Stimulated activated naive B cell treated with anti-CD40 and anti-IgM and Interleukin-4, amounts not matched to agents 10 μg/mL and 1 μg/mL and 100 μg/mL, for 72 hours (primary cell): ENCODE results near the gene ZFP36L2.
A peak's percentile ranks its signal among the peaks of the same experiment; 100 is the strongest.
"Not testable (repeated sequence)": the region's sequence is repeated elsewhere in the genome, so short reads cannot be mapped to it uniquely, and the experiment has no call there.

ENCODE experiments used
- ATAC-seq, 2 donors: fragments of 150-1000 bp; cut with Tn5 transposase; replicated peaks; 2 replicates each; pipeline ENCODE4 v1.10.0; 2021; ENCODE audit warnings: moderate library complexity in 1 of 2
- DNase-seq: peaks from one replicate; pipeline ENCODE4 v3.0.0; 2021
- H3K27ac Mint-ChIP-seq: one replicate; pipeline ENCODE4 v1.8.0; 2022; ENCODE audit warnings: mild to moderate bottlenecking, mixed read lengths
- H3K27me3 Mint-ChIP-seq, 2 donors: one replicate each; pipeline ENCODE4 v1.8.0; 2022; ENCODE audit warnings: mixed read lengths in 2 of 2
- H3K36me3 Mint-ChIP-seq, 2 donors: one replicate each; pipeline ENCODE4 v1.8.0; 2022; ENCODE audit warnings: mixed read lengths in 2 of 2, mild to moderate bottlenecking in 1 of 2
- H3K4me1 Mint-ChIP-seq, 2 donors: one replicate each; pipeline ENCODE4 v1.8.0; 2022; ENCODE audit warnings: mixed read lengths in 2 of 2, mild to moderate bottlenecking in 1 of 2
- H3K4me3 Mint-ChIP-seq, 2 donors: one replicate each; pipeline ENCODE4 v1.8.0; 2022; ENCODE audit warnings: mild to moderate bottlenecking in 2 of 2, mixed read lengths in 2 of 2, moderate library complexity in 1 of 2
- H3K9me3 Mint-ChIP-seq, 2 donors: one replicate each; pipeline ENCODE4 v1.8.0; 2022; ENCODE audit warnings: mixed read lengths in 2 of 2, mild to moderate bottlenecking in 1 of 2

Gene ZFP36L2

DNA sequence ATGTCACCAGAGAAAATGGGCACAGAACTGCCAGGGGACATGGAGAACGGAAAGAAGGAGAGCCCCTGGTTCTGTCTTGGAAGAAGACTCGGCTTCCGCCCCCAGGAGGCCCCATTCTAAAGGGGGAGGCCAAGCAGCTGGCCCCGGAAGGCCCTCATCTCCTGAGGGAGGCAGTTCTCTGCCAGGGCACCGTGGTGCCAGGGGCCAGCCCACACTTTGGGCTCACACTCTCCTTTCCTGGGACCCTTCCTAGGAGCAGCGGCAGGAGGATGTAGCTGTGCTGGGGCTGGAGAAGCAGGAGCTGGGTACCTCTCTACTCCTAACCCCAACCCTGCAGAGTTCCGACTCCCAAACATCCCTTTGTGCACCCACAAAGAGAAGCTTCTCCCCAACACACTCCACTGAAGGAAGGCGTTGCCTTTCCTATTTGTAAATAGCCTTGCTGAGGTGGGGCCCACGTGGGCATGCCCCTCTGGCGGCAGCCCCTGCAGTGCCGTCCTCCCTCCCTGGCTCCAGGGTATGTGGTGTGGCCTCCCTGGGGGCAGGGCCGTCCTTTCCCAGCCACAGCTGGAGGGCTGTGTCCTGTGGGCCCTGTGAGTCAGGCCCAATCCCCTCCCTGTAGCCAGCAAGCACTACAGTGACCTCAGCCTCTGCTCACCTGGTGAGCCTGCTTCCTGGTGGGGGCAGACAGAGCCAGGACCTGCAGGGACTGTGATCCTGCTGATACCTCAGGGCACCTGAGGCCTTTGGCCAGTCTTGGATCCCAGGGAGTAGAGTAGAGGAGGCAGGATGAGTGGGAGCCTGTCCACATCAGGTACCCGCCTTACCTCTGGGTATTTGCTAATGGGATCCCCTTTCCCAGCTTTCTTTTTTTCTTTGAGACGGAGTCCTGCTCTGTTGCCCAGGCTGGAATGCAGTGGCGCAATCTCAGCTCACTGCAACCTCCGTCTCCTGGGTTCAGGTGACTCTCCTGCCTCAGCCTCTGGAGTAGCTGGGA is 26.6 kb downstream of the ZFP36L2 start:
- H3K9me3 Mint-ChIP-seq, result peaks cover 0 to 3% of the 10 kb centered on the region in 2 donors
- H3K27ac Mint-ChIP-seq, result no peak overlapping the region
- H3K4me3 Mint-ChIP-seq, result no peak overlapping the region
- peaks cover 25 to 47% of the 10 kb centered on the region in 2 donors for H3K4me1 Mint-ChIP-seq
- DNase-seq (no peak), ATAC-seq (no peak)
- peaks cover 2 to 3% of the 10 kb centered on the region in 2 donors for H3K36me3 Mint-ChIP-seq
- H3K27me3 Mint-ChIP-seq, result no peaks in the 10 kb centered on the region

DNA sequence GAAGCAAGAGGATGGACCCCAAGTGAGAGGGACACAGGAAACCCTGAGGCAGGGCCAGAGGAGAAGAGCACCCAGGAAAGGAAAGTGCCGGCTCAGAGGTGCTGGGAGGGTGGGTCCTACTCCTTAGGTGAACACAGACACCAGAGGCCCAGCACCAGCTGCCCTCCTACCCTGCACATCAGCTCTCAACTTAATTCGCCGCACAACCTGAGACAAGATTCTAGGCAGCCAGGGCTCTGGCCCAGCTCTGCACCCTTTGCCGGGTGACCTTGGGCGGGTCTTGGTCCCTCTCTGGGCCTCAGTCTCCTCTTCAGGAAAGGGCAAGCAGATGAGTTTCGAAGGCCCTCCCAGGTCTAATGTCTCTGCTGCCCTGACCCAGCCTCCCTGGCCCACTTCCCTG is 28.1 kb downstream of the ZFP36L2 start:
- no peak for DNase-seq
- no peak overlapping the region for H3K4me3 Mint-ChIP-seq
- peaks cover 2 to 3% of the 10 kb centered on the region in 2 donors for H3K36me3 Mint-ChIP-seq
- H3K9me3 Mint-ChIP-seq, result peaks cover 0 to 3% of the 10 kb centered on the region in 2 donors
- no peaks in the 10 kb centered on the region for H3K27me3 Mint-ChIP-seq
- peaks cover 36 to 57% of the 10 kb centered on the region in 2 donors for H3K4me1 Mint-ChIP-seq
- ATAC-seq, result no peak
- H3K27ac Mint-ChIP-seq, result no peak overlapping the region

DNA sequence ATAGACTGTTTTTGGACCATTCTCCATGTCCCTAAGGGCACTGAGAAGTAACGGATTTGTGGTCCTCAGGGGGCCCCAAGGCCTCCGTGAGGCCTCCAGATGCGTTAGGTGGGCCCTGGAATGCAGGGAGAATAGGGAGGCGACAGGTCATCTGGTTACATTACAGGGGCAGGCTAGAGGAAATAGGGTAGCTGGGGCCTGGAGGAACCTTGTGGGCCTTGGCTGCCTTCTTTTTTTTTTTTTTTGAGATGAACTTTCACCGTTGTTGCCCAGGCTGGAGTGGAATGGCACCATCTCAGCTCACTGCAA is 28.9 kb downstream of the ZFP36L2 start:
- no peaks in the 10 kb centered on the region for H3K27me3 Mint-ChIP-seq
- peaks cover 0 to 3% of the 10 kb centered on the region in 2 donors for H3K9me3 Mint-ChIP-seq
- H3K27ac Mint-ChIP-seq, result peak overlapping the region; percentile 79
- DNase-seq, result no peak
- peaks cover 2 to 3% of the 10 kb centered on the region in 2 donors for H3K36me3 Mint-ChIP-seq
- peaks cover 41 to 62% of the 10 kb centered on the region in 2 donors for H3K4me1 Mint-ChIP-seq
- no peak for ATAC-seq
- peak overlapping the region in 1 of 2 donors; percentile 41 for H3K4me3 Mint-ChIP-seq

GRCh38 chr2:43196768-43197587 is 29.4 kb downstream of the ZFP36L2 start:
- Mint-ChIP-seq H3K36me3 (peaks cover 2 to 3% of the 10 kb centered on the region in 2 donors), H3K27ac (peak overlapping the region; percentile 93), H3K4me1 (peaks cover 38 to 59% of the 10 kb centered on the region in 2 donors), H3K4me3 (peak overlapping the region; percentile 41 to 75), H3K27me3 (no peaks in the 10 kb centered on the region), H3K9me3 (peaks cover 0 to 3% of the 10 kb centered on the region in 2 donors)
- ATAC-seq (no peak), DNase-seq (no peak)

DNA sequence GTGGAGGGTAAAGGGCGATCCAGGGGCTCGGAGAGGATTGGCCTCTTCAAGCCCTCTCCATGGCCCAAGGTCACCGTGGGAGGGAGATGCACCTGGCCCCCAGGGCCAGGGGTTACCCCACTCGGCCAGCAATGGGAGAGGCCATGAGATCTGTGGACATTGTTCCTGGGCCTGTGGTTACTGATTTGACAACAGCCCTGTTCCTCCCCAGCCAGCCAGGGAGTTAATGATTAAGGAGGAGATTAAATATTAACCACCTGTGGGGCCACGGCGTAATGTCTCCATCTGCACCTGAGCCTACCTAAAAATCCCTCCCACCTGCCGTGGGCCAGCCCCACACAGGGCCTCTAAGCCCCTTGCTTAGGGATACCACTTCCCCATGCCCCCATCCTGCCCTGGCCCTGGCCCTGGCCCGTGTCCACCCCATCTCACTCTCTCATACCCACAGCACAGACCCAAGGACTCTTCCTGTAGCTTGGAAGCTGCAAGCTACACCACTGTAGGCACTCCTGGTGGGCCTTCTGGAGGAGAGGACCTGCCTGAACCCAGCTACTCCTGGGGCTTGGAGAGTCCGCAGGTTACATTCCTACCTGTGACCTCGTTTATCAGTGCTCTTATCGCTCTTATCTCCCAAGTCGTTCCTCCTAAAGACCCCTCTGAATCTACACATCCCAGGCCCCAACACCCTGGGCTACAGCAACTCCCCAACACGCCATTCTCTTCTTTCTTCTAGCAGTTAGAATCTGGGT is 32.1 kb downstream of the ZFP36L2 start:
- DNase-seq (peak; percentile 46), ATAC-seq (peak; percentile 35 to 45)
- H3K9me3 Mint-ChIP-seq, result peaks cover 0 to 3% of the 10 kb centered on the region in 2 donors
- peaks cover 39 to 55% of the 10 kb centered on the region in 2 donors for H3K4me1 Mint-ChIP-seq
- peak overlapping the region; percentile 60 for H3K27ac Mint-ChIP-seq
- peaks cover 2 to 3% of the 10 kb centered on the region in 2 donors for H3K36me3 Mint-ChIP-seq
- H3K4me3 Mint-ChIP-seq, result peak overlapping the region; percentile 7 to 53
- H3K27me3 Mint-ChIP-seq, result no peaks in the 10 kb centered on the region

- Mint-ChIP-seq H3K4me1 (peaks cover 39 to 58% of the 10 kb centered on the region in 2 donors), H3K27me3 (no peaks in the 10 kb centered on the region), H3K36me3 (peaks cover 2 to 3% of the 10 kb centered on the region in 2 donors), H3K9me3 (peaks cover 0 to 3% of the 10 kb centered on the region in 2 donors), H3K4me3 (no peak overlapping the region), H3K27ac (peak overlapping the region; percentile 42)
- no peak for DNase-seq
- ATAC-seq, result no peak
Observed at GRCh38 chr2:43193652-43194120, 32.7 kb downstream of the ZFP36L2 start.

DNA sequence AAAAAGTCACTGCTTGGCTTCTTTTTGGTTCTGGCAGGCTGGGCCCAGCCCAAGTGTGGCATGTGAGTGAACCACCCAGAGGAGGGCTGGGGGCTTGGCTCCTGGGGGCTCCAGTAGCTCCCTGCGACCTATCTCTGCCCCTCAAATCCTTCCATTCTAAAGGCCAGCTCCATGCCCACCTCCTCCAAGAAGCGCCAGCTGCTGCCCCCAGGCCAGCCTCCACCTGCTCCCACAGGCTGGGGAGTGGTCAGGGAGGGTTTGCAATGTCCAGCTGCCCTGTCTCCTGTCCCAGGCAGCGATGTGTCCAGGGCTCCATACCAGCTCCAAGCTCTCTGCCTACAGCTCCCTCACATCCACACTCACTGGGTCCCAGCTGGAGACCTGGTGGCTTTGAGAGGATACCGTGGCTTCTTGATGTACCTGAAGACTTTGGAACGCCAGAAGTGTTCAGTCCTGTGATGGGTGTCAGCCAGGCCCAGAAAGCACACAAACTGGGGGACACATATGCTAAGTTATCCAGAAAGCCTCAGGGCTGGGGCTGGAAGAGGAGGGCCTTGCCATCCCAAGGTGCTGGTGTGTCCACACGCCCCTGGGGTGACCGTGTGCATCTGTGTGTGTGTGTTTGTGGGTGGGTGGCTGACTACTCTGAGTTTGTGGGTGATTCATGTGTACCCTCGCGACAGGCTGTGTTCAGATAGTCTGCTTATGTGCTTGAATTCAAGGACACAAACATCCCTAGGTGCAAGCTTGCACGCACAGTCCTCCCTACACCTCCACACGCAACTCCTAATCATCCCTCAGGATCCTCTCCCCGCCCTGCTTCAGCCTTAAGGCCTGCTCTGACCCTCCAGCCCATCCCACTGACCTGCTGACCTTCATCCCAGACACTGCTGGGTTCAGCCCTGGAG is 33.4 kb downstream of the ZFP36L2 start:
- Mint-ChIP-seq H3K27ac (peak overlapping the region; percentile 42), H3K36me3 (peaks cover 2 to 3% of the 10 kb centered on the region in 2 donors), H3K9me3 (peaks cover 0 to 3% of the 10 kb centered on the region in 2 donors), H3K27me3 (no peaks in the 10 kb centered on the region), H3K4me1 (peaks cover 39 to 65% of the 10 kb centered on the region in 2 donors), H3K4me3 (no peak overlapping the region)
- DNase-seq (no peak), ATAC-seq (no peak)

DNA sequence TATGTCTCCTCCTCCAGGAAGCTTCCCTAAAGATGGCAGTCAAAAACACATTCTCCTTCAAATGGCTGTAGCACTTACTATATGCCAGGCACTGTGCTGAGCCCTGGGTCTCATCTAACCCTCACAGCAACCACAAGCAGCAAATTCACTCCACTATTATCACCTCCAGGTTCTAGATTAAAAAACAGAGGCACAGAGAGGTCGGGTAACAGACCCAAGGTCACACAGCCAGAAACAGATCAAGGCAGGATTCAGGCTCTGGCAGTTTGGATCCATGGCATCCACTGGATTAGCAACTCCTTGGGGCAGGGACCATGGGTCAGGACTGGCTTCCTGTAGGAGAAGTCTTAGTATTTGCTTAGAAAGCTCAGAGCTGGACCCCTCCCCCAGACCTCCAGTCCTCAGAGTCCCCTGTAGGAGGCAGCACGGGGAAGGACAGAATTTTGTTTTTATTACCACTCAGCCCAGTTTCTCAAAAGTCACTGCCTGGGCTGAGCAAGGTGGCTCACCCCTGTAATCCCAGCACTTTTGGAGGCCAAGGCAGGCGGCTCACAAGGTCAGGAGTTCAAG is 34.4 kb downstream of the ZFP36L2 start:
- no peak overlapping the region for H3K4me3 Mint-ChIP-seq
- peaks cover 2 to 3% of the 10 kb centered on the region in 2 donors for H3K36me3 Mint-ChIP-seq
- no peak for ATAC-seq
- H3K9me3 Mint-ChIP-seq, result peaks cover 0 to 3% of the 10 kb centered on the region in 2 donors
- peak overlapping the region; percentile 57 for H3K27ac Mint-ChIP-seq
- DNase-seq, result no peak
- H3K27me3 Mint-ChIP-seq, result no peaks in the 10 kb centered on the region
- H3K4me1 Mint-ChIP-seq, result peaks cover 37 to 68% of the 10 kb centered on the region in 2 donors

GRCh38 chr2:43190311-43191052 is 35.9 kb downstream of the ZFP36L2 start:
- Mint-ChIP-seq H3K27me3 (no peaks in the 10 kb centered on the region), H3K27ac (peak overlapping the region; percentile 56), H3K4me1 (peaks cover 29 to 59% of the 10 kb centered on the region in 2 donors), H3K9me3 (no peaks in the 10 kb centered on the region), H3K4me3 (no peak overlapping the region), H3K36me3 (no peaks in the 10 kb centered on the region)
- ATAC-seq (no peak), DNase-seq (no peak)

DNA sequence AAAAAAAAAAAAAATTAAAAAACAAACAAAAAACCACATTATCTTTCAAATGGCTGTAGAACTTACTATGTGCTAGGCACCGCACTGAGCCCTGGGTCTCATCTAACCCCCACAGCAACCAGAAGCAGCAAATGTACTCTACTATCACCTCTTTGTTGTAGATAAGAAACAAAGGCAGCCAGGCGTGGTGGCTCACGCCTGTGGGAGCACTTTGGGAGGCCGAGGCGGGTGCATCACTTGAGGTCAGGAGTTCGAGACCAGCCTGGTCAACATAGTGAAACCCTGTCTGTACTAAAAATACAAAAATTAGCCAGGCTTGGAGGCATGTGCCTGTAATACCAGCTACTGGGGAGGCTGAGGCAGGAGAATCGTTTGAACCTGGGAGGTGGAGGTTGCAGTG is 36.5 kb downstream of the ZFP36L2 start:
- peak overlapping the region; percentile 56 for H3K27ac Mint-ChIP-seq
- peaks cover 28 to 58% of the 10 kb centered on the region in 2 donors for H3K4me1 Mint-ChIP-seq

DNA sequence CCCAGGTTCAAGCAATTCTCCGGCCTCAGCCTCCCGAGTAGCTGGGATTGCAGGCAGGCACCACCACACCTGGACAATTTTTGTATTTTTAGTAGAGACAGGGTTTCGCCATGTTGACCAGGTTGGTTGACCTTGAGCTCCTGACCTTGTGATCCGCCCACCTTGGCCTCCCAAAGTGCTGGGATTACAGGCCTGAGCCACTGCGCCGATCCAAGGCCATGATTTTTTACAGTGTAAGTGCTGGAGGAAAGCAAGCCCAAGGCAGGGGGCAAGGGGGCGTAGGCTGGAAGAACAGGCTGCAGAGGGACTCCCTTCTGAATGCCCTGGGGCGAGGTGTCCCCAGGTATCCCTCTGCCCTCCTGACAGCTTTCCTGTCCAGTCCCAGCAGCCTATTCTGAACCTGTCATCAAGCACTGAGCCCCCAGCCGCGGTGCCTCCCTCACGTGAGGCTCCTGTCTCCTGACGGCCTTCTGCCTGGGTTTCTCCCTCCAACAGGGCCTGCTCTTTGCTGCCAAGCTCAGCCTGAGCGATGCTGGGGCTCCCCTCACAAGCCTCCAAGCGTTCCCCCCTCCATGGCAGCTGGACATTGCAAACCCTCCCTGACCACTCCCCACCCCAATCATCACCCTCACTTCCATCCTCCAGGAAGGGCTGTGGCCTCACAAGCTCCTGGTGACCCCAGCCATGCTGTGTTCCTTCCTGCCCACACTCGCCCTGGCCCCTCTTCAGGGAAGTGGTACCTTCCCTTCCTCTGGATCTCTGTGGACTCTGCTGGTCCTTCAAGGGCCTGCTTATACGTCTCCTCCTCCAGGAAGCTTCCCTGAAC is 37.6 kb downstream of the ZFP36L2 start:
- no peaks in the 10 kb centered on the region for H3K27me3 Mint-ChIP-seq
- no peak overlapping the region for H3K4me3 Mint-ChIP-seq
- ATAC-seq (no peak), DNase-seq (no peak)
- H3K36me3 Mint-ChIP-seq, result no peaks in the 10 kb centered on the region
- no peak overlapping the region for H3K27ac Mint-ChIP-seq
- peaks cover 19 to 47% of the 10 kb centered on the region in 2 donors for H3K4me1 Mint-ChIP-seq
- no peaks in the 10 kb centered on the region for H3K9me3 Mint-ChIP-seq

More for the DNA sequence above, 36.5 kb downstream of the ZFP36L2 start:
- not testable (repeated sequence) for H3K27me3 Mint-ChIP-seq, DNase-seq, ATAC-seq, H3K36me3 Mint-ChIP-seq, H3K9me3 Mint-ChIP-seq, H3K4me3 Mint-ChIP-seq
